Measurements from ENCODE around the gene WDFY4.

WDFY4 gene

DNA sequence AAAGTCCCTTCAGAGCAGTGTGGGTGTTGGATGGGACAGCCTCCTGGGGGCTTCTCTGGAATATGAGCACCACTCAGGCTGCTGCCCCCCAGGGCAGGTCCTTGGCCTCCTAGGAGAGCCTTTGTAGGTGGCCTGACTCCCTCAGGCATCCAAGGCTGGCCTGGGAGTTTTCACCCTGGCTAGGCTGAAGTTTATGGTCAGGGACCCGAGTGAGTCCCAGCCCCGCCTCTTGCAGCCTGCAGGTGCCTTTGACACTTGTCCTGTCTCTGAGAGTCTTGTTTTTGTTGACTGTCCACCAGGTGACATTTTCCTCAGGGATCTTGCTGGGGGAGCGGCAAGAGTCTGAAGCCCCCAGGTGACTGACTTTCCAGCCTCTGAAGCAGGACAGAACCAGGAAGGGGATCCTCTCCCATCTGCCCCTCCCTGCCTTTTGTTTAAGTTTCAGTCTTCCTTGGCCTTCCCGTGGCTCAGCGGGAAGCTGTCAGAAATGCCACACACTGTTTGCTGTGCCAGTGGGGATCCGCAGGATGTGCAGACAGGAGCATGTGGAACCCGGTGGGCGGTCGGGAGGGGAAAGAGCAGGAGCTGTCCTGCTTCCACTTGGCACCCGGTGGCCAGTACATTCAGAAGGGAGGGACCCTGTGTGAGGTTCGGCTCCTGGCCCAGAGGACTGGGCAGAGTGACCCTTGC, 195.5 kb downstream of the WDFY4 start:
- no peak for DNase-seq (ENCODE audit: low read depth in 2 of 2)

DNA sequence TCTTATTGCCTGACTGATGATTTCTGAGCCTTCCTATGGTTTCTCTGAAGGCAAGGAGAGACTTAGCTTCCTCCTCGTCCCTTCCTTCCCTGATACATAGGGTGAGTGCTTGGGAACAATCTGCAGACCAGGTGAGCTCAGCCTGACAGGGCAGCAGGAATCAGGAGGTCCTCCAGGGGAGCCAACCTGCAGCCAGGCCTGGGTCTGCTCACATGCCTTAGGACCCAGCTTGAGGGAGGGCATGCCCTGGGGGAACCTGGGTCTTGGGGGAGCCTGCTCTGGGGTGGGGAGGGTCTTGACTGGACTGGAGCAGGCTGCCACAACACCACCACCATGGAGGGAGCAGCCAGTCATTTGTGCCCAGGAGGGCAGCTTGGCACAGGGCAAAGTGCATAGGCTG, 197.3 kb downstream of the WDFY4 start:
- DNase-seq (ENCODE audit: low read depth in 2 of 2): no peak

- DNase-seq (ENCODE audit: low read depth in 2 of 2): no peak
These were observed 198.2 kb downstream of the WDFY4 start for GRCh38 chr10:48882881-48883280.

DNA sequence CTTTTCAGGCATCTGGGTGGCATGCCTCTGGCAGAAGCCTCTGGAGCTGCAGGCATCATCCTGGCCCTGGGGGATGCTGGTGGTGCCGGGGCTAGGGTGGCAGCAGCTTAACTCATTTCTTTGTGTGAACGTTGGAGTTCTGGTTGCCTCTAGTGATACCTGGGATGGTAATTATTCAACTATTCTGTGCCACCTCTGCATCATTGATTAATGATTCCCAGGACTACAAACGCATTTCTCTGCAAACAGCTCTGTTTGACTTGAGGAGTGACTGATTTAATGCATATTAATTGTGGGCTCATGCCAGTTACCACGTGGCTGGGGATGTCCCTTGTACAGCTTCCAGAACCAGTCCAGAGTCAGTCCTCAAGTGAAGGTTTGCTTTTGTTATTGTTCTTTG, 199.0 kb downstream of the WDFY4 start:
- no peak for DNase-seq (ENCODE audit: low read depth in 2 of 2)

DNA sequence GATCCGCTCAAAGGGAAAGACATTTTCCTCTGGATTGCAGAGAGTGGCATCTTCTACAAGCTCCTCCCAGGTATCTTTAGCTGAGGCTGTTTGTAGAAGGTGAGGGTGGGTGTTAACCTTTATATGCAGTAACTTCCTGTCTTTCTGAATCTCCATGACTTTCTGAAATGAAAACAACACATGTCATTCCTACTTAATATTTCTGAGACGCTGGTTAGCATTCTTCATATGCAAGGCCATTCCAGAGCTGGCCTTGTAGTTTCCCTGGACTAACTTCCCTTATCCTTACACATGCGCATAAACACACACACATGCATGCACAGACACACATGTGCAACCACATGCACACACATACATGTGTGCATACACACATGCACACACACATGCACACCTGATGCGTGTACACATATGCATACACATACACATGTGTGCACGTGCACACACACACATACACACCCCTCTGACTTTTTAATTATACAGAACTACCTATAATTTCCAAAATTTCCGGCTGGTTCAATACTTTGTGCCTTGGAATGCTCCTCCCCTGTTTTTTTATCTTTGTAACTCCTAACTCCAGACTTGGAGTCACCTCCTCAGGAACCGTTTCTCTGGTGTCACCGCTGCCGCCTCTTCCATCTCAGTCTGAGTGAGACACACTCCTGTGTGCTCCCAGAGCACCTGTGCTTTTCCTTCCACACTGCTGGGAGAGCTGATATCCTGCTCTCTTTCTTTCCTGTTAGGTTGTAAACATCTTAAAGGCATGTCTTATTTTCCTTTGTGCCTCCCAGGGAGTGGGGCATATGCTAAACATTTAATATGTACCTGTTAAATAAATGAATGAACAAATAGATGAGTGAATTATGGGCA, 199.7 kb downstream of the WDFY4 start:
- DNase-seq (ENCODE audit: low read depth in 2 of 2): no peak

DNA sequence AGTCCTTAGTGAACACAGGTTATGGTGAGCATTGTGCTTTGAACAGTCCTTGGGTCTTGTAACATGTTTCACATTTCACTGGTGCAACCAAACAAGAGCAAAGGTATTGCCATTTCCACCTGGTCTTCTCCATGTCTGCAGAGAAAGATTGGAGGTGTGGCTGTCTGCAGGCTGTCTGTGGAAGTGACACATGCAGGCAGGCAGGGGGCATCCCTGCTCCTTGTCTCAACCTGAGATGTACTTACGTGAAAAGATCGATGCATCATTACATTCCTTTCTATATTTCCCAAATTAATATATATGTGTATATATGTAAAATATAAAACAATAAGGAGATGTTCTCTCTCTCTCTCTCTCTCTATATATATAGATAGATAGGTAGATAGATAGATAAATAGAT, 200.7 kb downstream of the WDFY4 start:
- DNase-seq (ENCODE audit: low read depth in 2 of 2): no peak

DNA sequence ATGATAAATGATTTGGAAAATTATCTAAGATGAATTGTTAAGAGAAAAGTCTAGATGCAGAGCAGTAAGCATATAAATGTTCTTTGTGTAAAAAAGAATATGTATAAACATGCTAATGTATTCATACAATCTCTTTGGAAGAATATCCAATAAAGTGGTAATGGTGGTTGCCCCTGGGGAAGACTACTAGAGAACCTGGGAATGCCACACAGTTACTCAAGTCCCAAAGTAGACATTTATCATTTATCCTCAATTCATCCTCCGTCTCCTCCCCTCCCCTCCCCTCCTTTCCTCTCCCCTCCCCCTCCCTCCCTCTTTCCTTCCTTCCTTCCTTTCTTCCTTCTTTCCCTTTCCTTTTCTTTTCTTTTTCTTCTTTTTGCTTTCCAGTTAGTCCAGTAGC, 203.3 kb downstream of the WDFY4 start:
- DNase-seq (ENCODE audit: low read depth in 2 of 2): no peak

DNA sequence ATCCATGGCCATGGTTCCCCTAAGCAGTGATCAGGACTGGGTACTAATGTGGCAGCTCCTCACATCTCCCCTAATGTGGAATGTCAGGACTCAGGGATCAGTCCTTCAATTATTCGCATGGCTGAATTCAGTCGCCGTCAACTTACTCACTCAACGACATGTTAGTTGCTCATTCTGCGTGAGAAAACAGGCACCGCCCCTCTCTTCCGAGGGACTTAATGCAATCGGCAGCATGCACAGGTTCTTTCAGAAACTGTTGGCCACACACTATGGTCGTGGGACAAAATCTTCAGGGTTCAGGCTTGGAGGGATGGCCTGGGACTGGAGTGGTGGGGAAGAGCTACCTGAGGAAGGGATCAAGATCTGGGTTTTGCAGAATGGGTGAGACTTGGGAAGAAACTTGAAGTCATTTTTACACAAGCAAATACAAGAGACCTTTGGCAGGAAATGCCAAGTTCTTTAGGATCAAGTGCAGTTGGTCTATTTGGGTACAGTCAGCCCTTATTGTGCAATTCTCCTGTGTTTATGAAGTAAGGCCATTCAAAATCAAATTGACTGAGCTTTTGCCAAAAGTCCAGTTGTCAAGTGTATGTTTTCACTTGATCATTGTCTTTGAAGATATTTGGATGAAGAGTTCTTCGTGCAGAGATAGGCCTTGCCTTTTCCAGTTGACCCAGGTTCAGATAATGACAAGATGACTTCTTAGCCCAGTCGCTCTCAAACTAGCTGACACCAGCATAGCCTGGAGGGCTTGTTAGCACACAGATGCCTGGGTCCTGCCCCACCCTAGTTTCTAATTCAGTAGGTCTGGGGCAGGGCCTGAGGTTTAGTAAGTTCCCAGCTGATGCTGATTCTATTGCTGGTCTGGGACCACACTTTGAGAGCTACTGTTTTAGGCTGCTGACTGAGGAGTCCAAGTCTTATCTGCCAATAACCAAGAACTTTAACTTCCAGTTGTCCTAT, 206.5 kb downstream of the WDFY4 start:
- no peak for DNase-seq (ENCODE audit: low read depth in 2 of 2)

GRCh38 chr10:48894911-48895802, 210.5 kb downstream of the WDFY4 start:
- DNase-seq (ENCODE audit: low read depth in 2 of 2): no peak

GRCh38 chr10:48895803-48896195, 211.1 kb downstream of the WDFY4 start:
- no peak for DNase-seq (ENCODE audit: low read depth in 2 of 2)

- DNase-seq (ENCODE audit: low read depth in 2 of 2): no peak
These were observed 212.2 kb downstream of the WDFY4 start for GRCh38 chr10:48896756-48897440.

GRCh38 chr10:48897441-48897790, 212.7 kb downstream of the WDFY4 start:
- no peak for DNase-seq (ENCODE audit: low read depth in 2 of 2)

DNA sequence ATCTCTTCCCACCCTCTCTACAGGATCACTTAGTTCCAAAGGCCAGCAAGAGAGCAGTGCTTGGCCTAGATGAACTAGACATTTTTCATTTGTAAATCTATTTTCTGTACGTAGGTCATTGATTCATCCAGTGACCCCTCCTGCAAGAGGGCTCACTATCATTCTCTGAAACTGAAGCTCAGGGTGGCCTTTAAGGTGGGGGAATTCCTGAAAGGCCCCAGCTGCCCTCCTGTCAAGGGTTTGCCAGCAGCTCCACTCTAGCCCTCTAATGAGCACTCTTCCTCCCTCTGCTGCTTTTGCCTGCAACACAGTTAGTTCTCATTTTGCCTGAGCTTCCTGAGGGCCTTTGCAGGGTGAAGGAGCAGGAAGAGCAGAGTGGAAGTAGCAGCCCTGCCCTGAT, 213.8 kb downstream of the WDFY4 start:
- no peak for DNase-seq (ENCODE audit: low read depth in 2 of 2)

- no peak for DNase-seq (ENCODE audit: low read depth in 2 of 2)
These were observed 215.1 kb downstream of the WDFY4 start for GRCh38 chr10:48899781-48900180.

GRCh38 chr10:48900371-48900801, 215.7 kb downstream of the WDFY4 start:
- DNase-seq (ENCODE audit: low read depth in 2 of 2): no peak

GRCh38 chr10:48901319-48901718, 216.6 kb downstream of the WDFY4 start:
- DNase-seq (ENCODE audit: low read depth in 2 of 2): no peak

DNA sequence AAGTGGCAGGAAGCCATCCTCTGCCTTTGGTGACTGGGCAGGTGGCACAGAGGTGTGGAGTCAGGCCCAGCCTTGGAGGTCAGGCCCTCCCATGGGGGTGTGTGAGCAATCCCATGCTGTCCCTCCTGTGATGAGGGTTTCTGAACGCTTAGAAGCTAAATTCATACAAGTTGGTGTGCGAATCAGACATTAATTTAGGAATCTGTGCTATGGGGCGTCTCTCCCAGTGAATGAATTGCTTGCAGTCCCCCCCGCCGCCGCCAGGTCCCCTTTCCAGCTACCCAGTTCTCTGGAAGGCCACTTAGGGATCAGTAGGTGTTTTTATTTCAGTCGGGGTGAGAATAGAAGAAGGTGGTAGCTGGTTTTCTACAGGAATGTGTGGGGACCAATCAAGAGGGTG, 217.4 kb downstream of the WDFY4 start:
- DNase-seq (ENCODE audit: low read depth in 2 of 2): no peak

GRCh38 chr10:48903151-48903550, 218.5 kb downstream of the WDFY4 start:
- DNase-seq (ENCODE audit: low read depth in 2 of 2): no peak

GRCh38 chr10:48904861-48905260, 220.2 kb downstream of the WDFY4 start:
- no peak for DNase-seq (ENCODE audit: low read depth in 2 of 2)

- no peak for DNase-seq (ENCODE audit: low read depth in 2 of 2)
These were observed 220.6 kb downstream of the WDFY4 start for GRCh38 chr10:48905311-48905710.

DNA sequence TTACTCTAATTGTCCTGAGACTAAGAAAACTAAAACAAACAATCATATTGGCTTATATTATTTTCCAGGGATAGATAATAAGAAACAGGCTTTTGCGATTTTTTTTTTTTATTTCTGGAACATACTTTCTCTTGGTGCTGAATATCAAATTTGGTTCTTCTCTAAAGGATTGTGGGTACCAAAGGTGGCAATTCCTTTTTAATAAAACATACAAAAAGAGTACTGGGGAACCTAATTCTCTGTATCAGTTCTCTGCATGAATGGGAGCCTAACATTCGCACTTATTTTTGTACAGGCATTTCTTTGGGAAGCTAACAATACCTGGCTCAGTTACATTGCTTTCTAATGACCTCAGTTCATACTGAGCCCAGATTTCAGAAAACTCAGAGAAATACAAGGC, 222.2 kb downstream of the WDFY4 start:
- no peak for DNase-seq (ENCODE audit: low read depth in 2 of 2)

Data from stimulated activated CD4-positive, alpha-beta T cell treated with anti-CD3 and anti-CD28 coated beads, Interleukin-1b, Interleukin-23, amount 100 ng/mL, for 4 hours (primary cell).